ENCODE data around the gene FBXO15. TPM values are rescaled to one million over a fixed set of nuclear protein-coding genes. Genes with fewer than 3 reads are reported as not detected.

Gene FBXO15
- total RNA-seq, 2 donors from 2014 or later, result 1.2 to 4.8 TPM

GRCh38 chr18:74083557-74083952 is 64.1 kb downstream of the FBXO15 start:
- no peak for DNase-seq (ENCODE audit: low spot score in 2 of 2)
- no peak for ATAC-seq
- H3K9me3 Mint-ChIP-seq, result peaks cover 0 to 4% of the 10 kb centered on the region in 2 donors
- peak overlapping the region; percentile 81 to 87 for H3K27ac Mint-ChIP-seq
- H3K36me3 Mint-ChIP-seq, result no peaks in the 10 kb centered on the region

GRCh38 chr18:74082742-74083556 is 64.7 kb downstream of the FBXO15 start:
- peak; percentile 58 to 73 for ATAC-seq
- H3K9me3 Mint-ChIP-seq, result no peaks in the 10 kb centered on the region
- H3K36me3 Mint-ChIP-seq, result no peaks in the 10 kb centered on the region
- DNase-seq (ENCODE audit: low spot score in 2 of 2), result peak in 1 of 2 donors; percentile 14
- peak overlapping the region; percentile 87 to 92 for H3K27ac Mint-ChIP-seq

- peak; percentile 93 to 95 for ATAC-seq
- DNase-seq (ENCODE audit: low spot score in 2 of 2), result peak; percentile 54 to 67
- Mint-ChIP-seq H3K9me3 (no peaks in the 10 kb centered on the region), H3K27ac (peak overlapping the region; percentile 87 to 92), H3K36me3 (no peaks in the 10 kb centered on the region)
These were observed 65.5 kb downstream of the FBXO15 start for GRCh38 chr18:74081966-74082741.

GRCh38 chr18:74078257-74078656 is 69.4 kb downstream of the FBXO15 start:
- Mint-ChIP-seq H3K36me3 (no peaks in the 10 kb centered on the region), H3K27ac (no peak overlapping the region), H3K9me3 (no peaks in the 10 kb centered on the region)
- DNase-seq (ENCODE audit: low spot score in 2 of 2) (no peak), ATAC-seq (no peak)

GRCh38 chr18:74074668-74075564 is 72.7 kb downstream of the FBXO15 start:
- ATAC-seq (no peak), DNase-seq (ENCODE audit: low spot score in 2 of 2) (no peak)
- H3K27ac Mint-ChIP-seq, result no peak overlapping the region
- H3K9me3 Mint-ChIP-seq, result no peaks in the 10 kb centered on the region
- no peaks in the 10 kb centered on the region for H3K36me3 Mint-ChIP-seq

GRCh38 chr18:74073957-74074667 is 73.5 kb downstream of the FBXO15 start:
- DNase-seq (ENCODE audit: low spot score in 2 of 2) (no peak), ATAC-seq (no peak)
- Mint-ChIP-seq H3K36me3 (no peaks in the 10 kb centered on the region), H3K9me3 (no peaks in the 10 kb centered on the region), H3K27ac (no peak overlapping the region)

GRCh38 chr18:74069178-74070050 is 78.2 kb downstream of the FBXO15 start:
- DNase-seq (ENCODE audit: low spot score in 2 of 2), result no peak
- no peaks in the 10 kb centered on the region for H3K9me3 Mint-ChIP-seq
- H3K27ac Mint-ChIP-seq, result no peak overlapping the region
- H3K36me3 Mint-ChIP-seq, result no peaks in the 10 kb centered on the region
- ATAC-seq, result no peak

- no peak for ATAC-seq
- no peaks in the 10 kb centered on the region for H3K9me3 Mint-ChIP-seq
- no peaks in the 10 kb centered on the region for H3K36me3 Mint-ChIP-seq
These were observed 79.3 kb downstream of the FBXO15 start for GRCh38 chr18:74068296-74068695.

GRCh38 chr18:74066018-74066417 is 81.6 kb downstream of the FBXO15 start:
- ATAC-seq, result no peak
- no peaks in the 10 kb centered on the region for H3K9me3 Mint-ChIP-seq

More at GRCh38 chr18:74068296-74068695, 79.3 kb downstream of the FBXO15 start:
- H3K27ac Mint-ChIP-seq, result no peak overlapping the region
- no peak for DNase-seq (ENCODE audit: low spot score in 2 of 2)

GRCh38 chr18:74065366-74065765 is 82.3 kb downstream of the FBXO15 start:
- ATAC-seq, result peak in 1 of 2 donors; percentile 24
- no peak for DNase-seq (ENCODE audit: low spot score in 2 of 2)
- Mint-ChIP-seq H3K9me3 (no peaks in the 10 kb centered on the region), H3K27ac (peak overlapping the region in 1 of 2 donors; percentile 95), H3K36me3 (no peaks in the 10 kb centered on the region)

More at GRCh38 chr18:74066018-74066417, 81.6 kb downstream of the FBXO15 start:
- DNase-seq (ENCODE audit: low spot score in 2 of 2), result peak in 1 of 2 donors; percentile 20
- no peaks in the 10 kb centered on the region for H3K36me3 Mint-ChIP-seq
- peak overlapping the region in 1 of 2 donors; percentile 95 for H3K27ac Mint-ChIP-seq

GRCh38 chr18:74064510-74064909 is 83.1 kb downstream of the FBXO15 start:
- Mint-ChIP-seq H3K27ac (peak overlapping the region in 1 of 2 donors; percentile 95), H3K36me3 (no peaks in the 10 kb centered on the region), H3K9me3 (no peaks in the 10 kb centered on the region)
- DNase-seq (ENCODE audit: low spot score in 2 of 2) (peak in 1 of 2 donors; percentile 53), ATAC-seq (peak in 1 of 2 donors; percentile 76)

GRCh38 chr18:74063557-74063956 is 84.1 kb downstream of the FBXO15 start:
- DNase-seq (ENCODE audit: low spot score in 2 of 2) (no peak), ATAC-seq (peak in 1 of 2 donors; percentile 19)
- H3K36me3 Mint-ChIP-seq, result no peaks in the 10 kb centered on the region
- peak overlapping the region in 1 of 2 donors; percentile 95 for H3K27ac Mint-ChIP-seq
- H3K9me3 Mint-ChIP-seq, result no peaks in the 10 kb centered on the region

- Mint-ChIP-seq H3K9me3 (no peaks in the 10 kb centered on the region), H3K36me3 (no peaks in the 10 kb centered on the region), H3K27ac (peak overlapping the region in 1 of 2 donors; percentile 95)
- peak in 1 of 2 donors; percentile 66 for ATAC-seq
- DNase-seq (ENCODE audit: low spot score in 2 of 2), result peak in 1 of 2 donors; percentile 50
These were observed 84.6 kb downstream of the FBXO15 start for GRCh38 chr18:74063023-74063422.

GRCh38 chr18:74062037-74062436 is 85.6 kb downstream of the FBXO15 start:
- Mint-ChIP-seq H3K36me3 (no peaks in the 10 kb centered on the region), H3K27ac (no peak overlapping the region), H3K9me3 (no peaks in the 10 kb centered on the region)
- ATAC-seq (no peak), DNase-seq (ENCODE audit: low spot score in 2 of 2) (no peak)

- peaks cover 6 to 8% of the 10 kb centered on the region in 2 donors for H3K9me3 Mint-ChIP-seq
- H3K36me3 Mint-ChIP-seq, result peaks cover 6 to 11% of the 10 kb centered on the region in 2 donors
- no peak for ATAC-seq
- H3K27ac Mint-ChIP-seq, result no peak overlapping the region
- DNase-seq (ENCODE audit: low spot score in 2 of 2), result no peak
These were observed 87.1 kb downstream of the FBXO15 start for GRCh38 chr18:74060579-74060978.
